HG03139 (cell line): ENCODE data around the gene C9orf152.

Experiments used
- ATAC-seq: cut with Tn5 transposase; IDR thresholded peaks from one replicate; pipeline ENCODE4 v1.9.1; 2021; ENCODE audit not compliant: unreplicated experiment

The C9orf152 gene

GRCh38 chr9:110183208-110184145 lies 24.5 kb downstream of the C9orf152 start:
- ATAC-seq, result peak; percentile 62

GRCh38 chr9:110180511-110181434 lies 27.2 kb downstream of the C9orf152 start:
- no peak for ATAC-seq

- no peak for ATAC-seq
These were observed 28.2 kb downstream of the C9orf152 start for GRCh38 chr9:110179734-110180133.

GRCh38 chr9:110178281-110178680 lies 29.7 kb downstream of the C9orf152 start:
- no peak for ATAC-seq

- no peak for ATAC-seq
These were observed 32.5 kb downstream of the C9orf152 start for GRCh38 chr9:110175275-110175968.

GRCh38 chr9:110173322-110173642 lies 34.7 kb downstream of the C9orf152 start:
- ATAC-seq, result no peak

- no peak for ATAC-seq
These were observed 37.4 kb downstream of the C9orf152 start for GRCh38 chr9:110170357-110171257.

GRCh38 chr9:110168486-110168885 lies 39.5 kb downstream of the C9orf152 start:
- no peak for ATAC-seq

GRCh38 chr9:110161940-110162339 lies 46.0 kb downstream of the C9orf152 start:
- ATAC-seq, result no peak

- no peak for ATAC-seq
These were observed 47.3 kb downstream of the C9orf152 start for GRCh38 chr9:110160685-110161084.

GRCh38 chr9:110160123-110160522 lies 47.8 kb downstream of the C9orf152 start:
- ATAC-seq, result no peak

- no peak for ATAC-seq
These were observed 49.9 kb downstream of the C9orf152 start for GRCh38 chr9:110157823-110158664.

GRCh38 chr9:110156902-110157301 lies 51.1 kb downstream of the C9orf152 start:
- ATAC-seq, result peak; percentile 87

- peak; percentile 3 for ATAC-seq
These were observed 51.5 kb downstream of the C9orf152 start for GRCh38 chr9:110156416-110156815.

- no peak for ATAC-seq
These were observed 52.2 kb downstream of the C9orf152 start for GRCh38 chr9:110155751-110156150.

- no peak for ATAC-seq
These were observed 54.5 kb downstream of the C9orf152 start for GRCh38 chr9:110153431-110153830.

- ATAC-seq, result no peak
These were observed 55.1 kb downstream of the C9orf152 start for GRCh38 chr9:110152704-110153374.
